ENCODE data around the gene LRRC46.

GRCh38 chr17:47844814-47845715 lies 13.6 kb downstream of the LRRC46 start:
- TF ChIP-seq CTCF (conservative IDR thresholded peaks at IDR 0.05; ENCODE audit: low read depth, low read length), result peak; percentile 64
- TF ChIP-seq EZH2 (IDR thresholded peaks at IDR 0.05; ENCODE audit: low read length, unreplicated experiment), result no peak

Data from PC-3 (cell line).